GM12892 (cell line): ENCODE measurements around the gene KRTDAP.

Experiments used
- POLR2A ChIP-seq: IDR thresholded peaks from 2 replicates; pipeline ENCODE4 v1.6.1; 2011; ENCODE audit warnings: low read depth, low read length, control low read depth
- POLR2AphosphoS5 ChIP-seq: IDR thresholded peaks from 2 replicates; pipeline ENCODE4 v1.6.1; 2011; ENCODE audit warnings: low read depth, low read length, control low read depth
- TAF1 ChIP-seq: IDR thresholded peaks from 2 replicates; pipeline ENCODE4 v1.6.1; 2011; ENCODE audit warnings: low read depth, mild to moderate bottlenecking, control low read depth, low read length, borderline replicate concordance

GRCh38 chr19:35447606-35448469, 42.4 kb downstream of the KRTDAP start, which contains the start of gene FFAR2:
- TF ChIP-seq POLR2A (no peak), POLR2AphosphoS5 (no peak), TAF1 (no peak)
